ENCODE measurements around the gene IL11.
A peak's percentile ranks its signal among the peaks of the same experiment; 100 is the strongest.

The IL11 gene

DNA sequence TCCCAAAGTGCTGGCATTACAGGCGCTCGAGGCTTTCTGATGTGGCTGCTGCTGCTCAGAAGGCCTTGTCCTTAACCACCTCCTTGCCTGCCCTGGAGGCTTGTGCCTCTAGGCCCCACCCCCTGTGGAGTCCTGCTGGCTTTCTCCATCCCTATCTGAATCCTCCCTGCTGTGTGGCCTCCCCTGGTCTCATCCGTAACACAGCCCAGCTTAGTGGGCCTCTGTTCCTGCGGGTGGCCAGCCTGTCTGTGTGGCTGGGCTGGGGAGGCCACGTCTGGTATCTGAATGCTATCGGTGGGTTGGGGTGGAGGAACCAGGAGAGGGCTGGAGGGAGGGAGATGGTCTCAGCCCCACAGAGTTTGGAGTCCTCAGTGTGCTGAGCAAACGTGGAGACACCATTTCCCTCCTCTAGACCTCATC, 20.2 kb upstream of the IL11 start:
- no peak for DNase-seq

DNA sequence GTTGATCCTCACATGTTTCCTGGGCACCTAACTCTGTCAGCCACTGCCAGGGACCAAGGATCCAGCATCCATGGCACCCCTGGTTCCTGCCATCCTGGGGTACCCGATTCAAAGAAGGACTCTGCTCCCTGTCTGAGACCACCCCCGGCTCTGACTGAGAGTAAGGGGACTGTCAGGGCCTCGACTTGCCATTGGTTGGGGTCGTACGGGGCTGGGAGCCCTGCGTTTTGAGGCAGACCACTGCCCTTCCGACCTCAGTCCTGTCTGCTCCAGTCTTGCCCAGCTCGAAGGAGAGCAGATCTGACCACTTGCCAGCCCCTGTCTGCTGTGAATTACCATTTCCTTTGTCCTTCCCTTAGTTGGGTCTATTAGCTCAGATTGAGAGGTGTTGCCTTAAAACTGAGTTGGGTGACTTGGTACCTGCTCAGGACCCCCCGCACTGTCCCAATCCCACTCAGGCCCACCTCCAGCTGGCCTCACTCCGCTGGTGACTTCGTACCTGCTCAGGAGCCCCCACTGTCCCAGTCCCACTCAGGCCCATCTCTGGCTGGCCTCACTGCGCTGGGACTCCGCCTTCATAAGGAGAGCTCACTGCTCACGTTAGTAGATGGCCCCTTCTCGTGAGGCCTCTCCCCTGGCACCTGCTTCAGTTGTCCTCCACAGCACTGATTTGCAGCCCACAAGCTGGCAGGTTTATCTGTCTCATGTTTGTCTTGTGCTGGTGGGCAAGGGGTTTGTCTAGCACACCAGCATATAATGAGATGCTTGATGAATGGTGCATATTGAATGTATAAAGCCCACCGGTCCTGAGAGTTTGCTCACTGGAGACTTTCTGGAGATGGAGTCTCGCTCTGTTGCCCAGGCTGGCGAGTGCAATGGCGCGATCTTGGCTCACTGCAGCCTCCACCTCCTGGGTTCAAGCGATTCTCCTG, 19.4 kb upstream of the IL11 start:
- no peak for DNase-seq

DNA sequence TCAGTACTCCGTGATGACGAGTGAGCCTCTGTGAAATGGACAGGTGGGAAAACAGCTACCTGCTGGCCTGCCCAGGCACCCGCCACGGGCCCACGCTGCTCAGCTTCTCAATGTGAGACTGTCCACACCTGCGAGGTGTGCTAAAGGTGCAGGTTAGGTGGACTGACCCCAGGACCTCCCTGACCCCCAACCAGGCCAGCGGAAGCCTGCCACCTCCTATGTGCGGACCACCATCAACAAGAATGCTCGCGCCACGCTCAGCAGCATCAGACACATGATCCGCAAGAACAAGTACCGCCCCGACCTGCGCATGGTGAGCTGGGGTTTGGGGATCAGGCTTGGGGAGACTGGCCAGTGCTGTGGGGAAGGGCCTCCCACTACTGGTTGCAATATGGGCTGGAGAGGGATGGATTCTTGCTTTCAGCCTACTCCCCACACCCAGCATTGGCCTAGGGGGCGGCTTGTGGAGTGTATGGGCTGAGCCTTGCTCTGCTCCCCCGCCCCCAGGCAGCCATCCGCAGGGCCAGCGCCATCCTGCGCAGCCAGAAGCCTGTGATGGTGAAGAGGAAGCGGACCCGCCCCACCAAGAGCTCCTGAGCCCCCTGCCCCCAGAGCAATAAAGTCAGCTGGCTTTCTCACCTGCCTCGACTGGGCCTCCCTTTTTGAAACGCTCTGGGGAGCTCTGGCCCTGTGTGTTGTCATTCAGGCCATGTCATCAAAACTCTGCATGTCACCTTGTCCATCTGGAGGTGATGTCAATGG, 17.7 kb upstream of the IL11 start:
- no peak for DNase-seq

DNA sequence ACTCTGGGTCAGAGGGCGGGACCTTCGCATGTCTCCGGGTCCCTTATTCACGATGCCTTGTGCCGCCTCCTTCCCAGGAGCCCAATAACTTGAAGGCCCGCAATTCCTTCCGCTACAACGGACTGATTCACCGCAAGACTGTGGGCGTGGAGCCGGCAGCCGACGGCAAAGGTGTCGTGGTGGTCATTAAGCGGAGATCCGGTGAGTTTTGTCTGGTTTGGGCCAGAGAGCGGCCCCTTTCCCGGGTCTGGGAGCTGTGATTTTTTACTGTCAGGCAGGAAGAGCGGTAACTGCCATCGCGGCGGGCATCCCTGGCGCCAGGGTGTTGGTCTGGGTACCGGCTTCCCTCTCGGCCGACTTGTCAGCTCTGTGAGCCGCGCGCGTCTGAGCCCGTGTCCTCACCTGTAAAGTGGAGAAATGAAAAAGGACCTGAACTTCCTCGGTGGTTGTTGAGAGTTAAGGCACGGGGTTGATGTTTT, 16.3 kb upstream of the IL11 start:
- peak in 1 of 2 donors; percentile 10 for DNase-seq

DNA sequence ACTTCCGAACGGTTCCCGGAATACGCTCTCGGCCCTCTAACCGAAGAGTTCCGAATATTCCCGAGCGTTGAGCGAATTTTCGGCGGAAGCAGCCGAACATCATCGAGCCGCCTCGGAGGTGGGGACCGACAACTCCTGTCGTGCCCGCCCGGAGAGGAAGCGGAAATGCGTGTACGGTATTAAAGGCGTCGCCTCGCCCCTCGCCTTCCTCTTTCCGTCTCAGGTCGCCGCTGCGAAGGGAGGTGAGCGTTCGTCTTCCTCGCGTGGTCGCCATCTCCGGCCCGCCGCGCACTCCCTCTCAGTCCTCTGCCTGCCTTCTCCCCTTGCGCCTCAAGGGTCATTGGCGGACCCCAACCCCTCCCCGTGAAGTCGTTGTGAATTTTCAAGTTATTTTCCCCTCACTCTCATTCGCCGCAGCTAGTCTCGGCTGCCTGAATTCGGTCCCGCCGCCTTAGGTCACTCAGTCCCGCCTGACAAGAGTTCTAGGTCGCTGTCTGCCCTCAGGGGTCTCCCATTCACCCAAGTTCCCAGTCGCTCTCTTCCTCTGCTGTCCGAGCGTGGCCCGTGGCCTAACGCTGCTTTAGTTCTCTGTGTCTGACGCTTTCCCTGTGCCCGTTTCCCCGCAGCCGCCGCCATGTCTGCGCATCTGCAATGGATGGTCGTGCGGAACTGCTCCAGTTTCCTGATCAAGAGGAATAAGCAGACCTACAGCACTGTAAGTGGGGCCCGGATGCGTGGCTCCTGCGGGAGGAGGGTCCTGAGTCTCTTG, 15.6 kb upstream of the IL11 start, which contains the start of gene RPL28:
Gene RPL28, plus strand, starts transcription at position 209 of the 769 bp plus-strand sequence. Its CDS starts 426 bp downstream, at position 635.
- peak; percentile 98 to 100 for DNase-seq

DNA sequence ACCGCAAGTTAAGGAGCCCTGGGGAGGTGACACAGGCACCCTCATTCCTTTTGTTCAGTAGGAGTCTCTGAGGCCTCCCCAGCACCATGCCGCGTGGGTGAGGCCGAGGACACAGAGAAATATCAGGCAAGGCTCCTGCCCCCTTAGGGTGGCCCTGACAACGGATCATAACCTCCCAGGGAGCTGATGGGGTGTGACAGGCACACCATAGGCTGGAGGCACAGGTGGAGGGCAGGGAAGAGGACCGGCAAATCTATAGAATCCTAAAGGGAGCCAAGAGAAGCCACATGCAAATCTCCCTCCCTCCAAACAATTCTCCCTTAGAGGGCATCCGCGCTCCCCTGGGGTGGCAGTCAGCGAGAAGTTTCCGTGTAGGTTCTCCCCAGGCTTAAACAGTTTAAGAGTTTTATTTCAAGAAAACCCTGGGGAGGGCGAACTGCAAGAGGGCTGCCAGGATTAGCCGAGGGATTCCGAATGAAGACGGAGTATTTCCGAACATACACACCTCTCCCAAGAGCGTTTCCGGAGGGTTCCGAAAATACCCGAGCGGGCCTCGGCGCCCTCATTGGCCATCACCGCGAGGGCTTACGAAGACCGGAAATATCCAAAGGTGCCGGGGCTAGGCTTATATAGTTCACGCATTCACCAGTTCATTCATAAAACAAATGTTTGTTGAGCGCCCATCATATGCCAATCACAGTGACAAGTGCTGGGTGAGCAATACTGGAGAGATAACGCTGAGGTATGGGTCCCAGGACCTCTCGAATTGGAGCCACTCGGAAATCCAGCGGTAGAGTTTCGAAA, 14.9 kb upstream of the IL11 start:
- peak; percentile 91 to 98 for DNase-seq

DNA sequence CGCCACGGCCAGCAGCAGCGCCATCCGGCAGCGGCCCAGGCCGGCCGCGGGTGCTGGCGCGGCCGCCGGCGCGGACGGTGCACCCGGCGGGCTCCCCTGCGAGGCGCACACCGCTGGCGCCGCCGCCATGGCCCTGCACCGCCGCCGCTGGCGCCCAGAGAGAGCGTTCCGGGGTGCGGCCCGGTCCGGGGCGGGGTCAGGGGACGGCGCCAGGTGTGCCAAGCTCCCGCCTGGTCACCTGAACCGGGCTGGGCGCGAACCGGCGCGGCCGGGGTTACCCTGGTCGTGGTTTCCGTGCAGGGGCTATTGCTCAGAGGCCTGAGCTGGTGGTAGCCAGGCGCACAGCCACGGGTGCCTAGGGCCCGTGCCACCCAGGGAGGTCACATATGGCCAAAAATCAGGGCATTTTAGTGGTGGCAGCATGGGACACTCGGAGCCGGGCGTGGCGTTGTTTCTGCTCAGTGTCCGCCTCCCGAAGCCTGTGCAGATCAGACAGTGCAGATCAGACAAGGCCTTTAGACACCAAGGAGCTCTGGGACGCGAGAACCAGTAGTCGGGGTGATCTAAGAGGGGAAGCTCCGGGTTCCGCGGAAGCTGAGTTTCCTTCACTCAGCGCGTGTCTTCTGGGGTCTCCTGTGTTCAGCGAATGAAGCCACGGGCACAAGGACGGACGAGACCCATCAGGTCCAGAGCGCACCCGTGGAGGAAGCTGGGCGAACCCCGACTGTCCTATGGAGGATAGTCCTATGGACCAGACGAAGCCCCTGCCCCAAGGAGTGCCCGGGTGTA, 14.1 kb upstream of the IL11 start, which contains the start of gene TMEM238:
Gene TMEM238, minus strand, starts transcription at position 162 of the 789 bp plus-strand sequence. Its CDS starts 33 bp downstream, at position 129.
- peak; percentile 12 to 17 for DNase-seq

DNA sequence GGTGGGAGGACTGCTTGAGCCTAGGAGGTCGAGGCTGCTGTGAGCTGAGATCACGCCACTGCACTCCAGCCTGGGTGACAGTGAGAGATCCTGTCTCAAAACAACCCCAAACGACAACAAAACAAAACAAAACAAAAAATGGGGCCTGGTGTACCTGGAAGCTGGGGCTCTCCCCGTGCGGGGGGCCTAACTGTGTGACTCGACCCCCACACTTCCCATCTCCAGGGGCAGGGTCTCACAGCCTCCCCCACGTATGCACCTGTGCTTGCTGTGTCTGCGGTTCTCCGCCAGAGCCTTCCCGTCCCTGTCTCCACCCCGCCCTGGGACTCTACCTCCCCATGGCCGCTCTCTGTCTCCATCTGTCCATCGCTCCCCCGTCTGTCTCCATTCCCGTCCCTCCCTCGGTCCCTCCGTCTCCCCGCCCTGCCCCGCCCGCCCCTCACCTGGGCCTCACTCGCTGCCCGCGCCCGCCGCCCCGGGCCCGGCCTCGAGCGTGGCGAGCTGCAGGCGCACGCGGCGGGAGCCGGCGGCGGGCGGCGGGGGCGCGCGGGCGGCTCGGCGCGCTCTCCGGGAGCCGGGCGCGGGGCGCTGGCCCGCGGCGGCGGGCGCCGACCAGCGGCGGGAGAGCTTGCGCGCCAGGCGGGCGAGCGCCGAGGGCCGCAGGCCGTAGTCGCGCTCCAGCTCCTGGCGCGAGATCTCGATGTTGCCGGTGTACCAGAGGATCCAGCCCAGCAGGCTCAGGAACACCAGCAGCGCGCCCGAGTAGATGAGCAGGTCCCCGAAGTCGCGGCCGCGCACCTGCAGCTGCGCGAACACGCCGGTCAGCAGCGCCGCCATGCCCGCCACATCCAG, 13.2 kb upstream of the IL11 start:
- DNase-seq: peak; percentile 33 to 59

DNA sequence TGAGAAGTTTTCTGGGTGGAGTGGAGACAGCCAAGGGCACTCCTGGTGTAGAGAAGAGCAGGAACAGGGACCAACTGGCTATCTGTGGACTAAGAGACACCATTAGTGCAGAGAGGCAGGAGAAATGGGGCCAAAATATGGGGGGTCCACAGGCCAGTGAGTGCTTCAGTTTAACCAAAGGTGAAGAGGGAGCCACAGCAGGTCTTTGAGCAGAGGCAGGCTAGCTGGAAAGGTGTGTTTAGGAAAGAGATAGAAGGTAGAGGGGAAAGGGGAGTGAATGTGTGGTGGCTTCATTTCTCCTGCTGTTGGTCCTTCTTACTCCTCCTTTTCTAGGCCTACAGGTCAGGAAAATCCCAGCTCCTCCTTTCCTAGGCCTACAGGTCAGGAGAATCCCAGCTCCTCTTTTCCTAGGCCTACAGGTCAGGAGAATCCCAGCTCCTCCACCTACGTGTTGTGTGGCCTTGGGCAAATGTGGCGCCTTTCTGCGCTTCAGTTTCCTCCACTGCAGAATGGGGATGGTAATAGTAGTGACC, 12.3 kb upstream of the IL11 start:
- no peak for DNase-seq

DNA sequence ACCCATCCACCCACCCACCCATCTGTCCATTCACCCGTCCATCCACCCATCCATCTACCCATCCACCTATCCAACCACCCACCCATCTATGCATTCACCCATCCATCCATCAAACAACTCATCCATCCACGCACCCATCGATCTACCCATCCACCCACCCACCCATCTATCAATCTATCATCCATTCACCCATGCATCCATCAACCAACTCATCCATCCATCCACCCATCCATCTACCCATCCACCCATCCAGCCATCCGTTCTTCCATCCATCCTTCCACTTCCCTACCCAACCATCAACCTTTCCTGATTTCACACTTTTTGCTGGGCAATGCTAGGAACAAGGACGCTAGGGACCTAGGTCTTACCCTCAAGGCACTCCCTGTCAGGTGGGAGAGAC, 11.8 kb upstream of the IL11 start:
- no peak for DNase-seq

DNA sequence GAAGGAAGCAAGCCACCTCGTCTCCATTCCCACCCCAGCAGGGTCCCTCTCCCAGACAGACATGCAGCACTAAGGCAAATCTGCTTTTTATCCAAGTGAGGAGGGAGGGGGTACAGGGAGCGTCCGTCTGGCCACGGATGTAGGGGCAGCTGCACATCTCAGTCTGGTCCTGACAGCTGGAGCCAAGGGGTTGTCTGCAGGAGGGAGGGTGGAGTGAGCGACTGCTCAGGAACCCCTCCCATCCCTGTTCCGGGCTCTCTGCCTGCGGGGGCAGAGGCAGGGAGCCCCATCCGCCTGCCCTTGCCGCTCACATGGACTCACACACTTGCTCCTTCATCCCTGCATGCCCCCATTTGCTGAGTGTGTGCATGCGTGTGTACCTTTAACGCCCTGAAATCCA, 8.9 kb upstream of the IL11 start:
- no peak for DNase-seq

DNA sequence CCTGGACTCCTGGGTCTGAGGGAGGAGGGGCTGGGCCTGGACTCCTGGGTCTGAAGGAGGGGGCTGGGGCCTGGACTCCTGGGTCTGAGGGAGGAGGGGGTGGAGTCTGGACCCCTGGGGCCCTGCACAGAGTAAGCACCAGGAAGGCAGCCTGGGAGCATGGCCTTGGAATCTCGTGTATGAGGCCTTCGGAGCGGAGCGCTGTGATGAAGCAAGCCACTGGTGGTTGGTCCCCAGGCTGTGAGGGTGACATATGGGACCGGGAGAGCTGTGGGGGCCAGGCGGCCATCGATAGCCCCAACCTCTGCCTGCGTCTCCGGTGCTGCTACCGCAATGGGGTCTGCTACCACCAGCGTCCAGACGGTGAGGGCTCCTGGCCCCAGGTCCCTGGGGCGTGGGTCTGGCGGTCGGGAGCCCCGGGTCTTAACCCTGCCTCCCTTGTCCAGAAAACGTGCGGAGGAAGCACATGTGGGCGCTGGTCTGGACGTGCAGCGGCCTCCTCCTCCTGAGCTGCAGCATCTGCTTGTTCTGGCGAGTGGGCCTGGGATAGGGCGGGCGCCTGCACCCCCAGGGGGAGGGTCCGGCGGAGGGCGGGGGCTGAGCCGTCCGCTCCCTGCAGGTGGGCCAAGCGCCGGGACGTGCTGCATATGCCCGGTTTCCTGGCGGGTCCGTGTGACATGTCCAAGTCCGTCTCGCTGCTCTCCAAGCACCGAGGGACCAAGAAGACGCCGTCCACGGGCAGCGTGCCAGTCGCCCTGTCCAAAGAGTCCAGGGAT, 7.3 kb upstream of the IL11 start:
- no peak for DNase-seq

DNA sequence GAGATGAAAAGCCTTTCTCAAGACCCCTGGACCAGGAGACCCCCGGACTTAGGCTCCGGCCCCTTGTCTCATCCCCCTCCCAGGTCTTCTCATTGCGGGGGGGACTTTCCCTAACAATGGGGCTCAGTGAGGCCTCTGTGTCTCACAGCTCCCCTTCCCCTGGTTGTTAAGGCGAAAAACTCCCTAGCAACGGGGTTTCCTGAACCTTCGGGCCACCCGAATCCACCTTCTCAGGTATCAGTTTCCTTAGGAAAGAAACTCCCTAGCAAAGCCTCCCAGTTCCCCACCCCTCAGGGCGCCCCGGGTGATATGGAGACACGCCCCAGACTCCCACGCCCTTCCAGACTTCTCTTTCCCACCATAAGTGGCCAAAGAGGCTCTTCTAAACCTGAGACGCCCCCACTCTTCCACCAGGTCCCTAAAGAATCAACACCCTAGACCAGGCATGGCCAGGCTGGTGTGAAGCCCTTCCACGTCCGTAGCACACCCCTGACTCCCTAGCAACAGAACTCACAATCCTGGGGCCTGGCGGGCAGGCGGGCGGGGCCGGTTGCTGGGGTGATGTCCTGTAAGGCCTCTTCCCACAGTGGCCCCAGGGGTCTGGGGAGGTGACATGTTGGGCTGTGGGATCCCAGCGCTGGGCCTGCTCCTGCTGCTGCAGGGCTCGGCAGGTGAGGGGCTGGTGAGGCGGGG, 6.1 kb upstream of the IL11 start, which contains the start of gene TMEM190:
Gene TMEM190, plus strand, starts transcription at position 586 of the 693 bp plus-strand sequence. Its CDS starts 28 bp downstream, at position 614.
- no peak for DNase-seq

DNA sequence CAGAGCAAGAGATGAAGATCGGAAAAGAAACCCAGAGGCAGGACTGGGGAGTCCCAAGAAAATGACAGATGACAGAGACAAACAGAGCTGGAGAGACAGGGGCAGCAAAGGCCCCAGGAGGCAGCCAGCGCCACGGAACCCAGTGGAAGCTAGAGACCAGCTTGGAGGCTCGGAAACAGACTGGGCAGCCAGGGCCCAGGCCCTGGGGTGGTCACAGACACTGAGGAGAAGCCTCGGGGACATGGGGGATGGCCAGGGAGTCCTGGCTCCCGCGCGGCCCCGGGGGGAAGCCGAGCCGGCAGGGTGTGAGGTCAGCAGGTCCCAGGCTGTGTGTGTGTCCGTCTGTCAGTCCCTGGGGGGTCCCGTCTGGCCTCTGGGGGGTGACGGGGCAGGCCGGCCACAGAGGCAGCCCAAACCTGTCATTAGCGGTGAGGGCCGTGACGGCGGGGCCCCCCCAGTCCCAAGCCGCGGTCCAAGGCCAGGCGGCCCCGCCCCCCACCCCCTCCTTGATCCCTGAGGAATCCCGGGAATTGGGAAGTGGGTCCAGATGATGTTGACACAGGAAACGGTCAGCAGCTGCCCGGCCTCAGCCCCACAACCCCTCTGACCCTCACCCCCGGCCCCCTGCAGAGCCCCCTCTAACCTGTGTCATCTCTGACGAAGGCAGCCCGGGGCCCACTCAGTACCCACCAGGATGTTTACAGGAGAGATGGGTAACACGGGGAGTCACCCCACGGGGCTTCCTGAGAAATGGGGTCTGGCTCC, 3.9 kb upstream of the IL11 start:
- DNase-seq: no peak

DNA sequence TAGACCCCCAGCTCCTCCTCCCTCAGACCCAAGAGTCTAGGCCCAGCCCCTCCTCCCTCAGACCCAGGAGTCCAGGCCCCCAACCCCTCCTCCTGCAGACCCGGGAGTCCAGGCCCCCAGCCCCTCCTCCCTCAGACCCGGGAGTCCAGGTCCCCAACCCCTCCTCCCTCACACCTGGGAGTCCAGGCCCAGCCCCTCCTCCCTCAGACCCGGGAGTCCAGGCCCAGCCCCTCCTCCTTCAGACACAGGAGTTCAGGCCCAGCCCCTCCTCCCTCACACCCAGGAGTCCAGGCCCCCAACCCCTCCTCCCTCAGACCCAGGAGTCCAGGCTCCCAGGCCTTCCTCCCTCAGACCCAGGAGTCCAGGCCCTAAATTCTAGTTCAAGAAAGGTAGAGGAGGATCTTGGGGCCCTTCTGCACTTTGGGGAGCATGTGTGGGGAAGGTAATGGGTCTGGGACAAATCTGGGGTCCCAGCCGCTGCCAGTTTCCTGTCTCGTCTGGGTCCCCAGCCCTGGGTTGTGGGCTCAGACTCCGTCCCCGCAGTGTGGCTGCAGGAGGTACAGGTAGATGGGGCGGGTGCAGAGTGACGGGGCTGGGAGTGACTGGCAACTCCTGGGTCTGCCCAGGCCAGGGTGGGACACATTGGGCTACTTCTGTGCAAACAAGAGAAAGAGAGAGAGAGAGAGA, 3.2 kb upstream of the IL11 start:
- no peak for DNase-seq

DNA sequence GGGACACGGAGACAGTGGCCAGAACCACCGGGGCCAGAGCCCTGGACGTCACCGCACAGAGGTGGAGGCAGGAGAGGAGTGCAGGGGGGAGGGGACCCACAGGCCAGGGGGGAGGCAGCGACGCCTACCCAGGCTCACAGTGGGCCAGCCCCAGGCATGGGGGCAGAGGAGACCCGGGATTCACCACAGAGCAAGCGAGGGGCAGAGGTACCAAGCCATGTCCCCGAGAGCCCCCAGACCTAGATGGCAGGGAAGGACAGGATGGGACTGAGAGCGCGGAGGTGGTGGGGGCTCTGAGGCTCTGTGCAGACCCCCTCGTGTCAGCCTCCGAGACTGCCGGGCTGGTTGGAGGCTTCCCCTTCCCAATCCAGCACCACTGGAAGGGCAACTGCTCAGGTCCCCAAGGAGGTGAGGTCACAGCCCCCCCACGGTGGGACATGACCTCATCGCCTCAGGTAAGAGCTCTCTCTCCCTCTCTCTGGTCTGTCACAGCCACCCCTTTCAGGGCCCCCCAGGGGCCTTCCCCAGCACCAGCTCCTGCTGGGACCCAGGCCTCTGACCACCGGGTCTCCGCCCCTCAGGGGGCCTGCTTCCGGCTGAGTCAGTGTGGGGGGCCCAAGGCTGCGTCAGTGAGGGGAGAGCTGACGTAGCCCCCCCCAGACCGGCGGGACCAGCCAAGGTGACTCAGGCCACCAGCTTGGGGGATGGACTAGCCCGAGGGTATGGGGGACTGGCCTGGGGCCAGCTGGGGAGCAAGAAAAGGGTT, 2.2 kb upstream of the IL11 start:
- DNase-seq: no peak

Measured in inflammatory macrophage treated with lipopolysaccharide for 1 hour (primary cell).